Stimulated activated CD4-positive, alpha-beta T cell treated with anti-CD3 and anti-CD28 coated beads, Interleukin-2, amount 100 ng/mL, for 4 hours (primary cell): ENCODE data around the gene ABCA7.

ENCODE experiments used
- DNase-seq: peaks from one replicate; pipeline ENCODE4 v3.0.0-alpha.2; 2020; ENCODE audit warnings: low read depth

The ABCA7 gene

GRCh38 chr19:1004204-1004802, 35.6 kb upstream of the ABCA7 start:
- no peak for DNase-seq

GRCh38 chr19:1004803-1005664, 34.9 kb upstream of the ABCA7 start:
- no peak for DNase-seq

- DNase-seq, result no peak
Measured at GRCh38 chr19:1006711-1007398, 33.1 kb upstream of the ABCA7 start.

GRCh38 chr19:1007399-1008251, 32.3 kb upstream of the ABCA7 start:
- DNase-seq, result no peak

- DNase-seq, result no peak
Measured at GRCh38 chr19:1008268-1009040, 31.5 kb upstream of the ABCA7 start.

- no peak for DNase-seq
Measured at GRCh38 chr19:1009041-1009980, 30.6 kb upstream of the ABCA7 start.

GRCh38 chr19:1009981-1010538, 29.8 kb upstream of the ABCA7 start:
- no peak for DNase-seq

GRCh38 chr19:1010586-1011510, 29.1 kb upstream of the ABCA7 start:
- no peak for DNase-seq

- no peak for DNase-seq
Measured at GRCh38 chr19:1011831-1012333, 28.0 kb upstream of the ABCA7 start.

GRCh38 chr19:1012334-1012733, 27.6 kb upstream of the ABCA7 start:
- DNase-seq, result no peak

GRCh38 chr19:1013218-1013617, 26.7 kb upstream of the ABCA7 start:
- DNase-seq, result no peak

GRCh38 chr19:1014161-1015060, 25.5 kb upstream of the ABCA7 start:
- DNase-seq, result no peak

- no peak for DNase-seq
Measured at GRCh38 chr19:1015061-1015781, 24.7 kb upstream of the ABCA7 start.

- DNase-seq, result no peak
Measured at GRCh38 chr19:1015782-1016646, 23.9 kb upstream of the ABCA7 start.

- DNase-seq, result no peak
Measured at GRCh38 chr19:1016647-1017114, 23.2 kb upstream of the ABCA7 start.
